Colonic mucosa (tissue), 4 donors: ENCODE results near the gene OSBPL9. TPM values are rescaled to one million over a fixed set of nuclear protein-coding genes. Genes with fewer than 3 reads are reported as not detected.

Experiments
- DNase-seq: peaks from one replicate; pipeline ENCODE4 v3.0.0-alpha.2; 2020
- H3K27ac ChIP-seq: fragments of 200-600 bp; one replicate; pipeline ENCODE4 v1.8.0; 2021
- H3K27me3 ChIP-seq: fragments of 200-600 bp; one replicate; pipeline ENCODE4 v1.8.0; 2021
- H3K36me3 ChIP-seq: fragments of 200-600 bp; one replicate; pipeline ENCODE4 v1.8.0; 2021
- H3K4me1 ChIP-seq: fragments of 200-600 bp; one replicate; pipeline ENCODE4 v1.8.0; 2021; ENCODE audit warnings: mild to moderate bottlenecking
- H3K4me3 ChIP-seq: fragments of 200-600 bp; one replicate; pipeline ENCODE4 v1.8.0; 2021
- H3K9ac ChIP-seq, 2 donors: one replicate each; pipeline ENCODE4 v1.7.0; 2013; ENCODE audit warnings: control low read depth in 2 of 2, low read depth in 2 of 2, low read length in 2 of 2
- H3K9me3 ChIP-seq: fragments of 200-600 bp; one replicate; pipeline ENCODE4 v1.8.0; 2021
- CTCF ChIP-seq: fragments of 200-600 bp; IDR thresholded peaks from one replicate; pipeline ENCODE4 v1.8.0; 2022; ENCODE audit warnings: antibody characterized with exemption, mild to moderate bottlenecking
- intact Hi-C: fragments of 100-400 bp; cut with DNase I; formaldehyde crosslinking; loops from one replicate; pipeline ENCODE4 v1.14.1; 2022
- total RNA-seq, 2 donors: library from RNA; stranded (reverse); fragmentation: NEBNext Ultra II Directional in 1 of 2; extraction: Animal tissue kit (Norgen Biotek cat#: 25700) in 1 of 2; gene quantifications; one replicate each; pipeline ENCODE4 v1.2.1, GENCODE V29; 2021
- donor health status: healthy.
- donor health status: DM: no; HTN: no; CAD: no.
- donor health status: DM: no; HTN: no; CAD: no.

OSBPL9 gene
- total RNA-seq, 2 donors from 2014 or later = 37.3 to 59.6 TPM

- H3K27me3 ChIP-seq = no peaks in the 10 kb centered on the region
- no peak for DNase-seq
- H3K27ac ChIP-seq = peak overlapping the region; percentile 26
- no peak overlapping the region for H3K4me3 ChIP-seq
- H3K4me1 ChIP-seq = peaks cover 7% of the 10 kb centered on the region
- H3K36me3 ChIP-seq = no peaks in the 10 kb centered on the region
- H3K9ac ChIP-seq = no peak overlapping the region
- no peaks in the 10 kb centered on the region for H3K9me3 ChIP-seq
- intact Hi-C loops = no loop called here
- no peak for TF ChIP-seq CTCF
Observed at GRCh38 chr1:51649593-51650091, 32.8 kb downstream of the OSBPL9 start.

GRCh38 chr1:51650198-51650597, 33.3 kb downstream of the OSBPL9 start:
- no peaks in the 10 kb centered on the region for H3K27me3 ChIP-seq
- no peak overlapping the region for H3K9ac ChIP-seq
- peaks cover 7% of the 10 kb centered on the region for H3K4me1 ChIP-seq
- H3K36me3 ChIP-seq = no peaks in the 10 kb centered on the region
- no peak overlapping the region for H3K4me3 ChIP-seq
- DNase-seq = no peak
- no peak overlapping the region for H3K27ac ChIP-seq
- TF ChIP-seq CTCF = no peak
- H3K9me3 ChIP-seq = no peaks in the 10 kb centered on the region
- intact Hi-C loops = no loop called here

- H3K36me3 ChIP-seq = no peaks in the 10 kb centered on the region
- H3K4me3 ChIP-seq = no peak overlapping the region
- no peaks in the 10 kb centered on the region for H3K9me3 ChIP-seq
- H3K27me3 ChIP-seq = no peaks in the 10 kb centered on the region
- peaks cover 7% of the 10 kb centered on the region for H3K4me1 ChIP-seq
- intact Hi-C loops = no loop called here
- DNase-seq = no peak
- no peak overlapping the region for H3K9ac ChIP-seq
- no peak overlapping the region for H3K27ac ChIP-seq
- TF ChIP-seq CTCF = no peak
Observed at GRCh38 chr1:51651552-51651942, 34.7 kb downstream of the OSBPL9 start.

GRCh38 chr1:51652599-51652998, 35.7 kb downstream of the OSBPL9 start:
- intact Hi-C loops = no loop called here
- Histone ChIP-seq H3K36me3 (no peaks in the 10 kb centered on the region), H3K9ac (no peak overlapping the region), H3K4me3 (no peak overlapping the region), H3K4me1 (peaks cover 7% of the 10 kb centered on the region), H3K27me3 (no peaks in the 10 kb centered on the region), H3K9me3 (no peaks in the 10 kb centered on the region), H3K27ac (no peak overlapping the region)
- TF ChIP-seq CTCF = no peak
- no peak for DNase-seq

GRCh38 chr1:51653127-51653526, 36.2 kb downstream of the OSBPL9 start:
- Histone ChIP-seq H3K9ac (no peak overlapping the region), H3K4me1 (peaks cover 7% of the 10 kb centered on the region)

More at GRCh38 chr1:51653127-51653526, 36.2 kb downstream of the OSBPL9 start:
- H3K36me3 ChIP-seq = no peaks in the 10 kb centered on the region
- no peak overlapping the region for H3K27ac ChIP-seq
- no peaks in the 10 kb centered on the region for H3K27me3 ChIP-seq
- no peak for DNase-seq
- no peak overlapping the region for H3K4me3 ChIP-seq
- TF ChIP-seq CTCF = no peak
- no peaks in the 10 kb centered on the region for H3K9me3 ChIP-seq
- intact Hi-C loops = no loop called here
